Retinal pigment epithelial cell (primary cell): ENCODE data around the gene ATL1.

Experiments used
- DNase-seq: peaks from one replicate; pipeline ENCODE4 v3.0.0-alpha.2; 2010; ENCODE audit warnings: low read depth
- H3K4me3 ChIP-seq: 2 replicates; pipeline ENCODE4 v1.5.1; 2011; ENCODE audit warnings: mild to moderate bottlenecking, low read length, control low read depth, moderate library complexity
- CTCF ChIP-seq: conservative IDR thresholded peaks from 2 replicates; pipeline ENCODE4 v1.5.1; 2011; ENCODE audit warnings: low read depth, low read length, control low read depth, inconsistent platforms

ATL1 gene

GRCh38 chr14:50578433-50578832, 18.5 kb downstream of the ATL1 start:
- no peak overlapping the region for H3K4me3 ChIP-seq
- DNase-seq, result no peak

DNA sequence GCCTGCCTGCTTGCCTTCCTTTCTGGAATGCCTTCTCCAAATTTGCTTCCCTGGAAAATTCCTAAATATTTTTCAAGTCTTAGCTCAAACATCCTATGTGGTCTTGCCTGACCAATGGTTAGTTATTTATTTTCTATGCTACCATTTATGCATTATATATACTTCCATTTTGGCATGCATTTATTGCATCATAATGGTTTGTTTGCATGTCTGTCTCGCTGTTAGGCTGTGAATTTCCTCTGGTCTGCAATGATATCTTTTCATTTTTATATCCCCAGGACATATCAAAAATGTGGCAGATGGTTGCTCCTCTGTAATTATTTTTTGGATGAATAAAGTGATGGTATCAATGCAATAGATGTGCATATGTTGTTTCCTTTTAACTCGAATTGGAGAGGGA, 30.5 kb downstream of the ATL1 start:
- H3K4me3 ChIP-seq, result no peak overlapping the region
- no peak for DNase-seq
- no peak for TF ChIP-seq CTCF

More at GRCh38 chr14:50578433-50578832, 18.5 kb downstream of the ATL1 start:
- no peak for TF ChIP-seq CTCF

- H3K4me3 ChIP-seq, result no peak overlapping the region
- no peak for DNase-seq
- no peak for TF ChIP-seq CTCF
Measured at GRCh38 chr14:50594577-50595316, 34.8 kb downstream of the ATL1 start.

GRCh38 chr14:50598765-50599164, 38.8 kb downstream of the ATL1 start:
- no peak for DNase-seq
- no peak for TF ChIP-seq CTCF
- H3K4me3 ChIP-seq, result no peak overlapping the region

DNA sequence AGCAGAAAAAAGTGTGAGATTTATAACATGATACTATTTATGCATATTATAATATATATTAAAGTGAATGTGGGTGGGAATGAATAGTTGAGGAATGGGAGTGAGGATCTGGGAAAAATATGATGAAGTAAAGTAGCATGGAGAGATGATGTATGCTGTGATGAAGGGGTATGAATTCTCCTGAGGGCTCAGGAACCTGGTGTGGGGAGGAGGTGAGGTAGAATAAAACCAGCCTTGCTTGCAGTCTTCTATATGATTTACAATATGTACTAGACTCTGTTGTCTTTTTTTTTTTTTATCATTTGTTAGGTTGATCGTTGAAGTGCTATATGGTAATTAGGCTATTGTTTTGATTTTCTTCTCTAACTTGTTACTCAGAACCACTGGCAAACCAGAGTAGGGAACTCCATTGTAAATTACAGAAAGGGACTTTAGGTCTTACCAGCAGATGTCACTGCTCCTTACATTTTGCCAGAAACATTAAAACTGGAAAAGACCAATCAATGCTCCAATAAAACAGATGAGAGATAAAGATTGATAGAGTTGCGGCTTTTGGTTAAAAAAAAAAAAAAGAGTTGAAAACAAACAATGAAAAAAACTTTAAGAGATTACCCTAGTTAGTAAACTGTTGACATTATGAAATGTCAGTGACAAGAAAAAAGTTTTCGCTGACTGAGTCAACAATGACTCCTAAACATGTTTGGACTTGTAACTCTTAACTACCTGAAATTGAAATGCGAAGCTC, 39.9 kb downstream of the ATL1 start:
- no peak overlapping the region for H3K4me3 ChIP-seq
- no peak for DNase-seq
- TF ChIP-seq CTCF, result peak; percentile 69

DNA sequence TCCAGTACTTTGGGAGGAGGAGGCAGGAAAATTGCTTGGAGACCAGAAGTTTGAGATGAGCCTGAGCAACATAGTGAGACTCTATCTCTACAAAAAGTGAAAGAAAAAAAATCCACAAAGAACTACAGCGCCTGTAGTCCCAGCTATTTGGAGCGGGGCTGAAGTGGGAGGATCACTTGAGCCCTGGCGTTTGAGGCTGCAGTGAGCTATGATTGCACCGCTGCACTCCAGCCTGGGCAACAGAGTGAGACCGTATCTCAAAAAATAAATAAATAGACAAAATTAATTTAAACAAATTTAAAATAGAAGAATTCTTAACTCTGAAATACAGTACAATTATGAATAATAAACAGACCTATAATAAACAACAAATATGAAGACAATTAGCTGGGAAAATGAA, 40.9 kb downstream of the ATL1 start:
- TF ChIP-seq CTCF, result no peak
- DNase-seq, result no peak
- H3K4me3 ChIP-seq, result no peak overlapping the region

- DNase-seq, result no peak
- TF ChIP-seq CTCF, result no peak
- no peak overlapping the region for H3K4me3 ChIP-seq
Measured at GRCh38 chr14:50601394-50601793, 41.4 kb downstream of the ATL1 start.
